HCT116 (cell line): ENCODE data around the gene INSYN1. TPM values are rescaled to one million over a fixed set of nuclear protein-coding genes. Genes with fewer than 3 reads are reported as not detected.

Experiments used
- ATAC-seq: fragments of 200-7000 bp; cut with Tn5 transposase; 2 replicates; pipeline ENCODE4 v1.9.1; 2020; ENCODE audit warnings: mild to moderate bottlenecking, moderate library complexity
- BruUV-seq: library from RNA; stranded (reverse); fragments of 400-500 nt; replicated peaks from 2 replicates; lab custom pipeline; 2021; lab: Mats Ljungman, UMichigan
- CTCF ChIA-PET: fragments of 300-600 bp; sonication (Branson Sonifier 250); formaldehyde crosslinking; loops from one replicate; lab custom pipeline; 2021; ENCODE audit warnings: antibody characterized with exemption; lab: Charles Lee
- POLR2A ChIA-PET: fragments of 300-600, 350-600 bp; sonication (Branson Sonifier 250); formaldehyde crosslinking; loops from one replicate; lab custom pipeline; 2021; ENCODE audit warnings: antibody characterized with exemption; lab: Charles Lee
- RAD21 ChIA-PET, 2 experiments: fragments of 300-600 bp; sonication (Branson Sonifier 250); formaldehyde crosslinking; loops; one replicate each; lab custom pipeline; 2023; ENCODE audit warnings: low total read pairs in 2 of 2; ENCODE audit not compliant: uncharacterized antibody in 2 of 2, unreplicated experiment in 2 of 2, low non-redundant PET in 1 of 2; lab: Charles Lee
- DNase-seq: peaks from one replicate; pipeline ENCODE4 v3.0.0-alpha.2; 2010; ENCODE audit warnings: low read depth, low spot score
- H2AFZ ChIP-seq: fragments of 200-600 bp; shearing (Covaris generic), sonication (generic); 2 replicates; pipeline ENCODE4 v1.6.1; 2017; ENCODE audit warnings: low read depth, mixed run types, mixed read lengths, antibody characterized with exemption, low read length; ENCODE audit not compliant: poor library complexity, severe bottlenecking
- H3K27ac ChIP-seq: 2 replicates; pipeline ENCODE4 v1.5.1; 2012; ENCODE audit warnings: low read depth, low read length
- H3K27me3 ChIP-seq: fragments of 200-600 bp; sonication (generic); 2 replicates; pipeline ENCODE4 v1.6.1; 2016; ENCODE audit warnings: mixed run types, low read length, mixed read lengths; ENCODE audit not compliant: insufficient read depth
- H3K36me3 ChIP-seq, 2 experiments: fragments of 200-500 bp in 1 of 2; fragments of 200-600 bp in 1 of 2; sonication (Bioruptor generic) in 1 of 2; sonication (generic) in 1 of 2; 2 replicates each; pipeline versions ENCODE4 v1.5.1 to v1.6.1; 2014 to 2016; ENCODE audit warnings: low read length in 2 of 2, inconsistent platforms in 1 of 2, mixed read lengths in 1 of 2, mixed run types in 1 of 2; ENCODE audit not compliant: insufficient read depth in 2 of 2, control insufficient read depth in 1 of 2
- H3K4me1 ChIP-seq, 2 experiments: fragments of 200-600 bp in 1 of 2; sonication (generic) in 1 of 2; 2 replicates each; pipeline versions ENCODE4 v1.5.1 to v1.6.1; 2012 to 2017; ENCODE audit warnings: low read length in 2 of 2, inconsistent platforms in 1 of 2, mild to moderate bottlenecking in 1 of 2, mixed read lengths in 1 of 2, mixed run types in 1 of 2, moderate library complexity in 1 of 2; ENCODE audit not compliant: insufficient read depth in 2 of 2, control insufficient read depth in 1 of 2
- H3K4me2 ChIP-seq: fragments of 200-600 bp; sonication (generic); 2 replicates; pipeline ENCODE4 v1.6.1; 2017; ENCODE audit warnings: mixed run types, low read length, mixed read lengths
- H3K4me3 ChIP-seq, 2 experiments: fragments of 200-600 bp in 1 of 2; sonication (generic) in 1 of 2; replicated peaks in 1 of 2; 2 replicates each; pipeline ENCODE4 v1.5.1; 2011 to 2016; ENCODE audit warnings: low read length in 2 of 2, control low read depth in 1 of 2, low read depth in 1 of 2, mild to moderate bottlenecking in 1 of 2, mixed read lengths in 1 of 2, mixed run types in 1 of 2
- H3K79me2 ChIP-seq: fragments of 200-600 bp; sonication (generic); 2 replicates; pipeline ENCODE4 v1.6.1; 2017; ENCODE audit warnings: mild to moderate bottlenecking, mixed run types, low read length, moderate library complexity, mixed read lengths; ENCODE audit not compliant: insufficient read depth
- H3K9ac ChIP-seq: fragments of 200-600 bp; sonication (generic); 2 replicates; pipeline ENCODE4 v1.6.1; 2016; ENCODE audit warnings: low read length, mixed read lengths
- H3K9me2 ChIP-seq: fragments of 200-600 bp; sonication (generic), shearing (Covaris generic); 2 replicates; pipeline ENCODE4 v1.6.1; 2017; ENCODE audit warnings: mixed run types, mild to moderate bottlenecking, moderate library complexity; ENCODE audit not compliant: insufficient read depth
- H3K9me3 ChIP-seq, 2 experiments: fragments of 200-500 bp in 1 of 2; fragments of 200-600 bp in 1 of 2; sonication (Bioruptor generic) in 1 of 2; sonication (generic) in 1 of 2; 2 replicates each; pipeline ENCODE4 v1.6.1; 2014 to 2017; ENCODE audit warnings: low read length in 2 of 2, mixed read lengths in 2 of 2, inconsistent platforms in 1 of 2, low read depth in 1 of 2, mild to moderate bottlenecking in 1 of 2, mixed run types in 1 of 2, moderate library complexity in 1 of 2; ENCODE audit not compliant: control insufficient read depth in 1 of 2, insufficient read depth in 1 of 2
- H4K20me1 ChIP-seq: fragments of 200-600 bp; sonication (generic), shearing (Covaris generic); 2 replicates; pipeline ENCODE4 v1.6.1; 2017; ENCODE audit warnings: mixed run types, mild to moderate bottlenecking, moderate library complexity; ENCODE audit not compliant: insufficient read depth
- CBX3 ChIP-seq: IDR thresholded peaks from 2 replicates; pipeline ENCODE4 v1.6.1; 2012; ENCODE audit warnings: low read depth
- CEBPB ChIP-seq: IDR thresholded peaks from 2 replicates; pipeline ENCODE4 v1.6.1; 2012; ENCODE audit warnings: low read depth
- CTCF ChIP-seq, 3 experiments: fragments of 200-600 bp in 1 of 3; sonication (generic) in 1 of 3; IDR thresholded peaks in 2 of 3; conservative IDR thresholded peaks in 1 of 3; 2 replicates each; pipeline ENCODE4 v1.5.1; 2012 to 2017; ENCODE audit warnings: low read depth in 2 of 3, low read length in 2 of 3, antibody characterized with exemption in 1 of 3, borderline replicate concordance in 1 of 3, control low read depth in 1 of 3, mild to moderate bottlenecking in 1 of 3, mixed read lengths in 1 of 3, mixed run types in 1 of 3, moderate library complexity in 1 of 3; ENCODE audit not compliant: insufficient read depth in 1 of 3
- EGR1 ChIP-seq: IDR thresholded peaks from 2 replicates; pipeline ENCODE4 v1.6.1; 2012; ENCODE audit warnings: low read depth
- ELF1 ChIP-seq: IDR thresholded peaks from 2 replicates; pipeline ENCODE4 v1.6.1; 2012; ENCODE audit warnings: low read depth, borderline replicate concordance
- EZH2 ChIP-seq: fragments of 200-600 bp; sonication (generic); IDR thresholded peaks from 2 replicates; pipeline ENCODE4 v1.6.1; 2017; ENCODE audit warnings: antibody characterized with exemption, mixed run types
- EZH2phosphoT487 ChIP-seq: fragments of 200-600 bp; IDR thresholded peaks from 2 replicates; pipeline ENCODE4 v1.6.1; 2018; ENCODE audit warnings: antibody characterized with exemption, borderline replicate concordance
- FOSL1 ChIP-seq: IDR thresholded peaks from 2 replicates; pipeline ENCODE4 v1.6.1; 2012; ENCODE audit warnings: low read depth
- JUND ChIP-seq: IDR thresholded peaks from 2 replicates; pipeline ENCODE4 v1.6.1; 2012
- POLR2A ChIP-seq: IDR thresholded peaks from 2 replicates; pipeline ENCODE4 v1.7.0; 2011; ENCODE audit warnings: borderline replicate concordance; ENCODE audit not compliant: insufficient read depth, insufficient read length; ENCODE audit errors: extremely low read depth
- RAD21 ChIP-seq: IDR thresholded peaks from 2 replicates; pipeline ENCODE4 v1.6.1; 2012; ENCODE audit warnings: low read depth, mild to moderate bottlenecking
- REST ChIP-seq: IDR thresholded peaks from 2 replicates; pipeline ENCODE4 v1.6.1; 2012; ENCODE audit warnings: low read depth
- SIN3A ChIP-seq: IDR thresholded peaks from 2 replicates; pipeline ENCODE4 v1.6.1; 2012; ENCODE audit warnings: low read depth
- SP1 ChIP-seq: IDR thresholded peaks from 2 replicates; pipeline ENCODE4 v1.6.1; 2012; ENCODE audit warnings: low read depth
- TCF7L2 ChIP-seq: IDR thresholded peaks from 2 replicates; pipeline ENCODE4 v1.7.0; 2011; ENCODE audit warnings: borderline replicate concordance, inconsistent platforms; ENCODE audit not compliant: insufficient read depth, insufficient read length; ENCODE audit errors: extremely low read depth
- YY1 ChIP-seq: IDR thresholded peaks from 2 replicates; pipeline ENCODE4 v1.6.1; 2011; ENCODE audit warnings: low read length, low read depth, moderate library complexity, mild to moderate bottlenecking; ENCODE audit not compliant: insufficient replicate concordance; ENCODE audit errors: extremely low read depth
- ZBTB33 ChIP-seq: IDR thresholded peaks from 2 replicates; pipeline ENCODE4 v1.6.1; 2011; ENCODE audit warnings: mild to moderate bottlenecking, low read length, moderate library complexity; ENCODE audit not compliant: insufficient replicate concordance; ENCODE audit errors: extremely low read depth
- ZFX ChIP-seq: fragments of 450-650 bp; IDR thresholded peaks from 2 replicates; pipeline ENCODE4 v1.6.1; 2017
- ZNF274 ChIP-seq: fragments of 200-500 bp; sonication (Bioruptor generic); IDR thresholded peaks from 2 replicates; pipeline ENCODE4 v1.6.1; 2014; ENCODE audit warnings: mild to moderate bottlenecking, low read depth, low read length, inconsistent platforms
- intact Hi-C: fragments of 100-400 bp; cut with micrococcal nuclease; formaldehyde crosslinking; loops from 2 replicates; pipeline ENCODE4 v1.10.0; 2022
- total RNA-seq: library from RNA; stranded (reverse); gene quantifications from one replicate; pipeline ENCODE4 v1.2.1, GENCODE V29; 2021; ENCODE audit not compliant: unreplicated experiment
- TF ChIP-seq, protein P1 (sequence below): IDR thresholded peaks from 2 replicates; pipeline ENCODE4 v1.6.1; 2012

The INSYN1 gene
- total RNA-seq, 1 experiment from 2014 or later, result 2.0 TPM

DNA sequence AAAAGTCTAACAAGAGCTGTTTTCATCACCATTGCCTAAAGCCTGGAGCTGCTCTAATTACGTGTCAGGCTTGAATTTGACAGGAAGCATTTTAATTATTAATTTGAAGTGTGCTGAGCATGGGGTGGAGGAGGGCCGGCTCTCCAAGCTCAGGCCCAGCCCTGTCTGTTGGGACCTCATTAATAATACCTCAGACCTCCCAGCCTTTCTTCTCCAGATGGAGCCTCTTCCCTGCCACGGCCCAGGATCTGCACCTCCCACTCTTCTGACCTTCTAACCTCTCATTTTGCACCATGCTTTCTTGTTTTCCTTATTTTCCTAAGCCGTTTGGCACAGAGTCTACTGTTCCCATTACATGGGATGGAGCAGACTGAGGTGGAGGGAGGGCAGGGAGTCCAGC, 30.0 kb downstream of the INSYN1 start:
- ChIA-PET POLR2A (no interaction called here), RAD21 (no interaction called here), CTCF (no interaction called here)
- Histone ChIP-seq H3K9me2 (no peaks in the 10 kb centered on the region), H3K4me2 (no peak overlapping the region), H3K9ac (no peak overlapping the region), H3K4me1 (no peaks in the 10 kb centered on the region), H3K27me3 (no peaks in the 10 kb centered on the region), H3K36me3 (no peaks in the 10 kb centered on the region), H2AFZ (no peak overlapping the region), H3K27ac (no peak overlapping the region), H3K9me3 (no peaks in the 10 kb centered on the region), H3K79me2 (no peaks in the 10 kb centered on the region), H4K20me1 (no peaks in the 10 kb centered on the region), H3K4me3 (no peak overlapping the region)
- intact Hi-C loops, result no loop called here
- ATAC-seq (no peak), DNase-seq (no peak)
- no TSS peak for BruUV-seq
- TF ChIP-seq YY1, result no peak
- TF ChIP-seq FOSL1, result no peak
- TF ChIP-seq, protein P1, sequence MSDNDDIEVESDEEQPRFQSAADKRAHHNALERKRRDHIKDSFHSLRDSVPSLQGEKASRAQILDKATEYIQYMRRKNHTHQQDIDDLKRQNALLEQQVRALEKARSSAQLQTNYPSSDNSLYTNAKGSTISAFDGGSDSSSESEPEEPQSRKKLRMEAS, result no peak
- no peak for TF ChIP-seq EZH2phosphoT487
- no peak for TF ChIP-seq RAD21
- TF ChIP-seq CBX3, result no peak
- TF ChIP-seq SP1, result no peak
- no peak for TF ChIP-seq ELF1
- no peak for TF ChIP-seq CTCF (IDR thresholded peaks at IDR 0.05 in 2 of 3, conservative IDR thresholded peaks at IDR 0.05 in 1 of 3; ENCODE audit: borderline replicate concordance in 1 of 3, insufficient read depth in 1 of 3, low read depth in 2 of 3, low read length in 2 of 3)
- TF ChIP-seq CEBPB, result no peak
- no peak for TF ChIP-seq SIN3A
- no peak for TF ChIP-seq ZBTB33
- TF ChIP-seq ZFX, result no peak
- TF ChIP-seq EGR1, result no peak
- no peak for TF ChIP-seq JUND
- TF ChIP-seq REST, result no peak
- TF ChIP-seq TCF7L2, result no peak
- no peak for TF ChIP-seq POLR2A
- no peak for TF ChIP-seq ZNF274
- TF ChIP-seq EZH2, result no peak
